H9 (cell line): ENCODE results near the gene CHML. TPM values are rescaled to one million over a fixed set of nuclear protein-coding genes. Genes with fewer than 3 reads are reported as not detected.

Experiments used
- DNase-seq: peaks from one replicate; pipeline ENCODE4 v3.0.0-alpha.2; 2017
- H2AFZ ChIP-seq: one replicate; pipeline ENCODE4 v1.6.1; 2013; ENCODE audit warnings: mild to moderate bottlenecking, low read length, control low read depth, moderate library complexity
- H2AK5ac ChIP-seq: 2 replicates; pipeline ENCODE4 v1.6.1; 2013; ENCODE audit warnings: low read length, control low read depth, mixed read lengths; ENCODE audit not compliant: insufficient read length
- H2BK120ac ChIP-seq: one replicate; pipeline ENCODE4 v1.6.1; 2013; ENCODE audit warnings: low read depth, mild to moderate bottlenecking, low read length, control low read depth, inconsistent platforms; ENCODE audit not compliant: poor library complexity, severe bottlenecking
- H2BK12ac ChIP-seq: 2 replicates; pipeline ENCODE4 v1.6.1; 2013; ENCODE audit warnings: low read length, control low read depth, mixed read lengths, low read depth; ENCODE audit not compliant: insufficient read length
- H2BK15ac ChIP-seq: 2 replicates; pipeline ENCODE4 v1.6.1; 2013; ENCODE audit warnings: low read depth, low read length, control low read depth
- H2BK20ac ChIP-seq: one replicate; pipeline ENCODE4 v1.6.1; 2013; ENCODE audit warnings: low read depth, mild to moderate bottlenecking, low read length, control low read depth, inconsistent platforms; ENCODE audit not compliant: poor library complexity, severe bottlenecking
- H2BK5ac ChIP-seq: 2 replicates; pipeline ENCODE4 v1.6.1; 2013; ENCODE audit warnings: low read length, control low read depth, mixed read lengths; ENCODE audit not compliant: insufficient read length
- H3K14ac ChIP-seq: 2 replicates; pipeline ENCODE4 v1.6.1; 2013; ENCODE audit warnings: low read length, control low read depth; ENCODE audit not compliant: insufficient read depth
- H3K18ac ChIP-seq: 2 replicates; pipeline ENCODE4 v1.6.1; 2013; ENCODE audit warnings: low read depth, mild to moderate bottlenecking, mixed read lengths, low read length, control low read depth; ENCODE audit not compliant: insufficient read length
- H3K23ac ChIP-seq: 2 replicates; pipeline ENCODE4 v1.6.1; 2013; ENCODE audit warnings: low read length, control low read depth, mixed read lengths, low read depth; ENCODE audit not compliant: insufficient read length
- H3K23me2 ChIP-seq: 2 replicates; pipeline ENCODE4 v1.6.1; 2013; ENCODE audit warnings: low read depth, mild to moderate bottlenecking, mixed read lengths, low read length, control low read depth; ENCODE audit not compliant: insufficient read length, poor library complexity, severe bottlenecking
- H3K27ac ChIP-seq: 2 replicates; pipeline ENCODE4 v1.5.1; 2013; ENCODE audit warnings: low read length, control low read depth, mixed read lengths, low read depth; ENCODE audit not compliant: insufficient read length
- H3K27me3 ChIP-seq: 2 replicates; pipeline ENCODE4 v1.6.1; 2013; ENCODE audit warnings: low read length, control low read depth, inconsistent platforms; ENCODE audit not compliant: insufficient read depth
- H3K4ac ChIP-seq: 2 replicates; pipeline ENCODE4 v1.6.1; 2013; ENCODE audit warnings: low read depth, mild to moderate bottlenecking, control low read depth, inconsistent platforms, low read length, moderate library complexity
- H3K4me1 ChIP-seq: 2 replicates; pipeline ENCODE4 v1.6.1; 2013; ENCODE audit warnings: low read length, control low read depth, inconsistent platforms; ENCODE audit not compliant: insufficient read depth
- H3K4me2 ChIP-seq: 2 replicates; pipeline ENCODE4 v1.6.1; 2013; ENCODE audit warnings: low read length, control low read depth, mixed read lengths; ENCODE audit not compliant: insufficient read length, insufficient read depth
- H3K56ac ChIP-seq: 2 replicates; pipeline ENCODE4 v1.6.1; 2013; ENCODE audit warnings: low read depth, mild to moderate bottlenecking, mixed read lengths, low read length, control low read depth; ENCODE audit not compliant: insufficient read length
- H3K79me1 ChIP-seq: 2 replicates; pipeline ENCODE4 v1.6.1; 2013; ENCODE audit warnings: low read depth, mild to moderate bottlenecking, moderate library complexity, low read length, control low read depth, inconsistent platforms; ENCODE audit not compliant: insufficient read depth, poor library complexity, severe bottlenecking
- H3K79me2 ChIP-seq: 2 replicates; pipeline ENCODE4 v1.6.1; 2013; ENCODE audit warnings: low read length, control low read depth, inconsistent platforms; ENCODE audit not compliant: insufficient read depth
- H3K9ac ChIP-seq: 2 replicates; pipeline ENCODE4 v1.6.1; 2013; ENCODE audit warnings: low read length, control low read depth, mixed read lengths; ENCODE audit not compliant: insufficient read length; ENCODE audit errors: extremely low read depth
- H3K9me3 ChIP-seq: one replicate; pipeline ENCODE4 v1.6.1; 2013; ENCODE audit warnings: low read depth, low read length, inconsistent platforms; ENCODE audit not compliant: control insufficient read depth
- H3T11ph ChIP-seq: one replicate; pipeline ENCODE4 v1.6.1; 2013; ENCODE audit warnings: mild to moderate bottlenecking, low read length, control low read depth, inconsistent platforms
- H4K20me1 ChIP-seq: one replicate; pipeline ENCODE4 v1.6.1; 2013; ENCODE audit not compliant: control insufficient read depth, insufficient read length, insufficient read depth
- H4K5ac ChIP-seq: 2 replicates; pipeline ENCODE4 v1.6.1; 2013; ENCODE audit warnings: low read depth, mild to moderate bottlenecking, mixed read lengths, low read length, control low read depth; ENCODE audit not compliant: insufficient read length
- H4K8ac ChIP-seq: replicated peaks from 2 replicates; pipeline ENCODE4 v1.6.1; 2013; ENCODE audit warnings: low read length, control low read depth, mixed read lengths, low read depth; ENCODE audit not compliant: insufficient read length
- H4K91ac ChIP-seq: 2 replicates; pipeline ENCODE4 v1.6.1; 2013; ENCODE audit warnings: low read depth, mild to moderate bottlenecking, moderate library complexity, mixed read lengths, low read length, control low read depth; ENCODE audit not compliant: insufficient read length
- H3K27ac Mint-ChIP-seq, 3 experiments: 2 replicates in 2 of 3; 3 replicates in 1 of 3; pipeline ENCODE4 v1.8.0; 2020 to 2021; ENCODE audit warnings: mixed read lengths in 3 of 3, mild to moderate bottlenecking in 1 of 3, moderate library complexity in 1 of 3
- H3K27me3 Mint-ChIP-seq: 2 replicates; pipeline ENCODE4 v1.8.0; 2021; ENCODE audit warnings: low read depth, mild to moderate bottlenecking, moderate library complexity, mixed read lengths
- H3K36me3 Mint-ChIP-seq, 3 experiments: 2 replicates in 2 of 3; 3 replicates in 1 of 3; pipeline ENCODE4 v1.8.0; 2020 to 2021; ENCODE audit warnings: low read depth in 3 of 3, mixed read lengths in 3 of 3; ENCODE audit not compliant: insufficient read depth in 1 of 3
- H3K4me1 Mint-ChIP-seq, 2 experiments: 2 replicates each; pipeline ENCODE4 v1.8.0; 2020; ENCODE audit warnings: mixed read lengths in 2 of 2
- H3K4me3 Mint-ChIP-seq, 2 experiments: 2 replicates in 1 of 2; 3 replicates in 1 of 2; pipeline ENCODE4 v1.8.0; 2020 to 2021; ENCODE audit warnings: mild to moderate bottlenecking in 2 of 2, mixed read lengths in 2 of 2, moderate library complexity in 1 of 2
- H3K9me3 Mint-ChIP-seq, 2 experiments: 2 replicates in 1 of 2; 3 replicates in 1 of 2; pipeline ENCODE4 v1.8.0; 2020; ENCODE audit warnings: mild to moderate bottlenecking in 2 of 2, mixed read lengths in 2 of 2, moderate library complexity in 1 of 2
- WGBS: extraction: QIAGEN DNeasy Blood & Tissue Kit; methylation state at CpG from one replicate; pipeline ENCODE4 v1.1.7; 2013; ENCODE audit warnings: missing lambda C conversion rate, low lambda C conversion rate, mixed read lengths; ENCODE audit not compliant: insufficient read length; ENCODE audit errors: extremely low coverage; 5-methylcytosine and 5-hydroxymethylcytosine counted together
- total RNA-seq: library from RNA; stranded (reverse); gene quantifications from 2 replicates; pipeline ENCODE4 v1.2.1, GENCODE V29; 2021
- TF ChIP-seq, protein P1 (sequence below): fragments of 200-600 bp; sonication (generic); conservative IDR thresholded peaks from 3 replicates; pipeline ENCODE4 v1.8.0; 2021; ENCODE audit warnings: antibody characterized with exemption, mild to moderate bottlenecking

CHML gene
- total RNA-seq, 1 experiment from 2014 or later: 45.7 TPM

- Histone ChIP-seq H2BK15ac (no peak overlapping the region), H2BK5ac (no peak overlapping the region), H2AK5ac (no peak overlapping the region), H3K23me2 (no peaks in the 10 kb centered on the region), H3K18ac (no peak overlapping the region), H3K4ac (no peak overlapping the region), H2AFZ (no peak overlapping the region), H2BK20ac (no peak overlapping the region), H4K20me1 (no peaks in the 10 kb centered on the region), H3K27ac (no peak overlapping the region), H3K23ac (no peak overlapping the region), H3K9ac (no peak overlapping the region), H3K79me1 (no peaks in the 10 kb centered on the region), H3K79me2 (peaks cover 4% of the 10 kb centered on the region; the same call in 1 of the 2 replicates), H4K8ac (no peak overlapping the region), H3K9me3 (no peaks in the 10 kb centered on the region), H3K27me3 (no peaks in the 10 kb centered on the region), H4K91ac (no peak overlapping the region), H2BK12ac (no peak overlapping the region), H3K56ac (no peak overlapping the region), H3K4me2 (no peak overlapping the region), H4K5ac (no peak overlapping the region), H3K14ac (no peak overlapping the region), H3K4me1 (no peaks in the 10 kb centered on the region; the same call in 1 of the 2 replicates), H3T11ph (no peak overlapping the region), H2BK120ac (no peak overlapping the region)
- Mint-ChIP-seq H3K36me3 (peaks cover 18 to 31% (median 29%) of the 10 kb centered on the region in 3 experiments; a peak in 6 of 7 replicates), H3K4me3 (no peak overlapping the region), H3K27ac (no peak overlapping the region), H3K4me1 (peaks cover 18 to 22% of the 10 kb centered on the region in 2 experiments), H3K27me3 (no peaks in the 10 kb centered on the region), H3K9me3 (no peaks in the 10 kb centered on the region)
- 100% methylated on average over 2 of the region's 2 CpGs for WGBS
- no peak for DNase-seq
- TF ChIP-seq, protein P1, sequence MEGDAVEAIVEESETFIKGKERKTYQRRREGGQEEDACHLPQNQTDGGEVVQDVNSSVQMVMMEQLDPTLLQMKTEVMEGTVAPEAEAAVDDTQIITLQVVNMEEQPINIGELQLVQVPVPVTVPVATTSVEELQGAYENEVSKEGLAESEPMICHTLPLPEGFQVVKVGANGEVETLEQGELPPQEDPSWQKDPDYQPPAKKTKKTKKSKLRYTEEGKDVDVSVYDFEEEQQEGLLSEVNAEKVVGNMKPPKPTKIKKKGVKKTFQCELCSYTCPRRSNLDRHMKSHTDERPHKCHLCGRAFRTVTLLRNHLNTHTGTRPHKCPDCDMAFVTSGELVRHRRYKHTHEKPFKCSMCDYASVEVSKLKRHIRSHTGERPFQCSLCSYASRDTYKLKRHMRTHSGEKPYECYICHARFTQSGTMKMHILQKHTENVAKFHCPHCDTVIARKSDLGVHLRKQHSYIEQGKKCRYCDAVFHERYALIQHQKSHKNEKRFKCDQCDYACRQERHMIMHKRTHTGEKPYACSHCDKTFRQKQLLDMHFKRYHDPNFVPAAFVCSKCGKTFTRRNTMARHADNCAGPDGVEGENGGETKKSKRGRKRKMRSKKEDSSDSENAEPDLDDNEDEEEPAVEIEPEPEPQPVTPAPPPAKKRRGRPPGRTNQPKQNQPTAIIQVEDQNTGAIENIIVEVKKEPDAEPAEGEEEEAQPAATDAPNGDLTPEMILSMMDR: no peak
Measured at GRCh38 chr1:241630899-241631298, 9.3 kb downstream of the CHML start.
